Liver (tissue), 9 donors: ENCODE data around the gene FH. TPM values are rescaled to one million over a fixed set of nuclear protein-coding genes. Genes with fewer than 3 reads are reported as not detected.

Experiments used
- DNase-seq: peaks from one replicate; pipeline ENCODE4 v3.0.0-alpha.2; 2017; ENCODE audit warnings: low spot score
- H3K27ac ChIP-seq, 2 donors: one replicate each; pipeline ENCODE4 v1.7.0; 2013; ENCODE audit warnings: inconsistent platforms in 2 of 2, low read length in 2 of 2, control low read depth in 1 of 2, low read depth in 1 of 2, mild to moderate bottlenecking in 1 of 2
- H3K27me3 ChIP-seq, 4 donors: one replicate each; pipeline versions ENCODE4 v1.6.1 to v1.7.0; 2013; ENCODE audit warnings: low read length in 3 of 4, inconsistent platforms in 1 of 4, mild to moderate bottlenecking in 1 of 4, moderate library complexity in 1 of 4; ENCODE audit not compliant: control insufficient read depth in 4 of 4, insufficient read depth in 4 of 4
- H3K36me3 ChIP-seq, 4 donors: one replicate each; pipeline versions ENCODE4 v1.6.1 to v1.7.0; 2013; ENCODE audit warnings: low read length in 3 of 4, mild to moderate bottlenecking in 3 of 4, low read depth in 1 of 4, moderate library complexity in 1 of 4; ENCODE audit not compliant: control insufficient read depth in 4 of 4, insufficient read depth in 3 of 4
- H3K4me1 ChIP-seq, 4 donors: one replicate each; pipeline versions ENCODE4 v1.6.1 to v1.7.0; 2013; ENCODE audit warnings: low read length in 3 of 4, mild to moderate bottlenecking in 3 of 4, moderate library complexity in 1 of 4; ENCODE audit not compliant: control insufficient read depth in 4 of 4, insufficient read depth in 4 of 4
- H3K4me3 ChIP-seq, 3 donors: one replicate each; pipeline versions ENCODE4 v1.6.1 to v1.7.0; 2013; ENCODE audit warnings: low read length in 3 of 3, control low read depth in 1 of 3, low read depth in 1 of 3, mild to moderate bottlenecking in 1 of 3
- H3K9ac ChIP-seq, 2 donors: one replicate each; pipeline ENCODE4 v1.7.0; 2013; ENCODE audit warnings: low read length in 2 of 2, mild to moderate bottlenecking in 2 of 2, moderate library complexity in 2 of 2, control low read depth in 1 of 2, low read depth in 1 of 2
- H3K9me3 ChIP-seq, 4 donors: one replicate each; pipeline versions ENCODE4 v1.6.1 to v1.7.0; 2013; ENCODE audit warnings: low read length in 3 of 4; ENCODE audit not compliant: control insufficient read depth in 4 of 4
- ATF3 ChIP-seq: IDR thresholded peaks from 2 replicates; pipeline ENCODE4 v1.6.1; 2016; ENCODE audit warnings: antibody characterized with exemption
- CTCF ChIP-seq: fragments of 150-350 bp; IDR thresholded peaks from 2 replicates; pipeline ENCODE4 v1.5.1; 2017; ENCODE audit warnings: improper control_type of control experiment, low read depth, low read length; ENCODE audit not compliant: missing input control
- EGR1 ChIP-seq, 2 donors: IDR thresholded peaks; 2 replicates each; pipeline ENCODE4 v1.6.1; 2016 to 2018; ENCODE audit warnings: antibody characterized with exemption in 2 of 2, low read depth in 2 of 2
- FOXA1 ChIP-seq: IDR thresholded peaks from 2 replicates; pipeline ENCODE4 v1.6.1; 2016; ENCODE audit warnings: antibody characterized with exemption
- FOXA2 ChIP-seq: IDR thresholded peaks from 2 replicates; pipeline ENCODE4 v1.6.1; 2016; ENCODE audit warnings: antibody characterized with exemption
- GABPA ChIP-seq, 2 donors: IDR thresholded peaks in 1 of 2; conservative IDR thresholded peaks in 1 of 2; 2 replicates each; pipeline ENCODE4 v1.6.1; 2016; ENCODE audit warnings: antibody characterized with exemption in 2 of 2, mild to moderate bottlenecking in 1 of 2, moderate library complexity in 1 of 2
- HNF4A ChIP-seq, 2 donors: conservative IDR thresholded peaks; 2 replicates each; pipeline ENCODE4 v1.6.1; 2016; ENCODE audit warnings: antibody characterized with exemption in 2 of 2, mild to moderate bottlenecking in 2 of 2
- HNF4G ChIP-seq: IDR thresholded peaks from 2 replicates; pipeline ENCODE4 v1.6.1; 2016; ENCODE audit warnings: antibody characterized with exemption
- JUND ChIP-seq, 2 donors: IDR thresholded peaks; 2 replicates each; pipeline ENCODE4 v1.6.1; 2016; ENCODE audit warnings: antibody characterized with exemption in 2 of 2
- MAX ChIP-seq: IDR thresholded peaks from 2 replicates; pipeline ENCODE4 v1.6.1; 2016; ENCODE audit warnings: antibody characterized with exemption
- NR2F2 ChIP-seq: IDR thresholded peaks from 2 replicates; pipeline ENCODE4 v1.6.1; 2016; ENCODE audit warnings: antibody characterized with exemption
- RAD21 ChIP-seq, 2 donors: IDR thresholded peaks; 2 replicates each; pipeline ENCODE4 v1.6.1; 2016; ENCODE audit warnings: antibody characterized with exemption in 2 of 2, mild to moderate bottlenecking in 2 of 2
- REST ChIP-seq: IDR thresholded peaks from 2 replicates; pipeline ENCODE4 v1.6.1; 2016; ENCODE audit warnings: antibody characterized with exemption, mild to moderate bottlenecking
- RXRA ChIP-seq, 2 donors: IDR thresholded peaks; 2 replicates each; pipeline ENCODE4 v1.6.1; 2017 to 2018; ENCODE audit warnings: antibody characterized with exemption in 2 of 2, mild to moderate bottlenecking in 1 of 2
- SP1 ChIP-seq: IDR thresholded peaks from 2 replicates; pipeline ENCODE4 v1.6.1; 2018; ENCODE audit warnings: antibody characterized with exemption, mild to moderate bottlenecking
- TAF1 ChIP-seq: conservative IDR thresholded peaks from 2 replicates; pipeline ENCODE4 v1.6.1; 2016; ENCODE audit warnings: antibody characterized with exemption, mild to moderate bottlenecking
- YY1 ChIP-seq: IDR thresholded peaks from 2 replicates; pipeline ENCODE4 v1.6.1; 2016; ENCODE audit warnings: antibody characterized with exemption, mild to moderate bottlenecking
- ZBTB33 ChIP-seq: IDR thresholded peaks from 2 replicates; pipeline ENCODE4 v1.6.1; 2016; ENCODE audit warnings: antibody characterized with exemption
- WGBS: extraction: QIAGEN DNeasy Blood & Tissue Kit; methylation state at CpG from one replicate; pipeline ENCODE4 v1.1.7; 2013; 5-methylcytosine and 5-hydroxymethylcytosine counted together
- polyA plus RNA-seq, 2 donors: library from polyadenylated mRNA; stranded (reverse) in 1 of 2; unstranded in 1 of 2; fragments of 200-250 nt in 1 of 2; fragments of >200 nt in 1 of 2; fragmentation: Nextera tagmentation in 1 of 2; extraction: Ambion mirVana in 1 of 2; gene quantifications; one replicate each; pipeline versions ENCODE4 v1.2.1 to v1.2.3, GENCODE V29; 2013 to 2015
- total RNA-seq, 2 donors: library from RNA; depleted of rRNA; stranded (reverse); fragments of >200 nt; gene quantifications; one replicate each; pipeline ENCODE4 v1.2.3, GENCODE V29; 2014
- donor health status: healthy.
- donor health status: healthy.
- donor health status: healthy.
- donor health status: healthy.
- donor health status: healthy.

FH gene
- total and polyA plus RNA-seq, 4 donors, result 68.3 to 145 (median 120) TPM

- Histone ChIP-seq H3K27ac (peak overlapping the region; percentile 88 to 95), H3K9ac (peak overlapping the region; percentile 89), H3K9me3 (no peaks in the 10 kb centered on the region), H3K36me3 (peaks cover 2 to 12% (median 6%) of the 10 kb centered on the region in 4 donors), H3K27me3 (no peaks in the 10 kb centered on the region), H3K4me1 (peaks cover 0 to 29% (median 12%) of the 10 kb centered on the region in 4 donors), H3K4me3 (peak overlapping the region; percentile 41 to 85 (median 68))
- WGBS, result 27% methylated on average over 5 of the region's 5 CpGs
- TF ChIP-seq FOXA1 (no peak), HNF4G (no peak), REST (no peak), ZBTB33 (no peak), YY1 (no peak), ATF3 (no peak), MAX (no peak), TAF1 (no peak), HNF4A (conservative IDR thresholded peaks at IDR 0.05) (no peak), RXRA (IDR thresholded peaks at IDR 0.05) (no peak), RAD21 (IDR thresholded peaks at IDR 0.05) (no peak), FOXA2 (no peak), CTCF (no peak), SP1 (no peak), NR2F2 (no peak), GABPA (IDR thresholded peaks at IDR 0.05 in 1 of 2, conservative IDR thresholded peaks at IDR 0.05 in 1 of 2) (no peak), JUND (IDR thresholded peaks at IDR 0.05) (no peak), EGR1 (IDR thresholded peaks at IDR 0.05; ENCODE audit: low read depth in 2 of 2) (no peak)
- no peak for DNase-seq
Observed at GRCh38 chr1:241533326-241534115, 14.0 kb upstream of the FH start.
